NCI-H187 (cell line): ENCODE measurements around the gene PREX1.

Source experiments
- DNase-seq, 2 experiments: peaks; one replicate each; lab custom pipeline; 2025; lab: John Stamatoyannopoulos, UW

PREX1 gene

GRCh38 chr20:48717095-48717672 is 110.6 kb downstream of the PREX1 start:
- DNase-seq = no peak

GRCh38 chr20:48716541-48716940 is 111.3 kb downstream of the PREX1 start:
- DNase-seq = no peak

GRCh38 chr20:48716086-48716485 is 111.7 kb downstream of the PREX1 start:
- no peak for DNase-seq

GRCh38 chr20:48714764-48715163 is 113.0 kb downstream of the PREX1 start:
- no peak for DNase-seq

- no peak for DNase-seq
These were observed 115.9 kb downstream of the PREX1 start for GRCh38 chr20:48711696-48712464.

GRCh38 chr20:48711044-48711428 is 116.8 kb downstream of the PREX1 start:
- DNase-seq = no peak

GRCh38 chr20:48710341-48711043 is 117.3 kb downstream of the PREX1 start:
- DNase-seq = no peak

GRCh38 chr20:48709744-48710143 is 118.1 kb downstream of the PREX1 start:
- no peak for DNase-seq

- no peak for DNase-seq
These were observed 118.6 kb downstream of the PREX1 start for GRCh38 chr20:48709058-48709691.

- no peak for DNase-seq
These were observed 119.2 kb downstream of the PREX1 start for GRCh38 chr20:48708630-48709029.

GRCh38 chr20:48708116-48708515 is 119.7 kb downstream of the PREX1 start:
- DNase-seq = no peak

- DNase-seq = no peak
These were observed 121.0 kb downstream of the PREX1 start for GRCh38 chr20:48706710-48707365.

- no peak for DNase-seq
These were observed 121.6 kb downstream of the PREX1 start for GRCh38 chr20:48706116-48706656.

- DNase-seq = no peak
These were observed 122.3 kb downstream of the PREX1 start for GRCh38 chr20:48705240-48706115.

- DNase-seq = no peak
These were observed 123.0 kb downstream of the PREX1 start for GRCh38 chr20:48704761-48705160.

GRCh38 chr20:48703511-48704219 is 124.1 kb downstream of the PREX1 start:
- no peak for DNase-seq

GRCh38 chr20:48703107-48703506 is 124.7 kb downstream of the PREX1 start:
- DNase-seq = no peak

- DNase-seq = no peak
These were observed 125.3 kb downstream of the PREX1 start for GRCh38 chr20:48702455-48702913.

- DNase-seq = no peak
These were observed 126.1 kb downstream of the PREX1 start for GRCh38 chr20:48701702-48702101.
